ENCODE data around the gene COMMD8. TPM values are rescaled to one million over a fixed set of nuclear protein-coding genes. Genes with fewer than 3 reads are reported as not detected.
"Not testable (repeated sequence)": the region's sequence is repeated elsewhere in the genome, so short reads cannot be mapped to it uniquely, and the experiment has no call there.

COMMD8 gene
- total RNA-seq, 1 donor from 2014 or later = 14.0 TPM

DNA sequence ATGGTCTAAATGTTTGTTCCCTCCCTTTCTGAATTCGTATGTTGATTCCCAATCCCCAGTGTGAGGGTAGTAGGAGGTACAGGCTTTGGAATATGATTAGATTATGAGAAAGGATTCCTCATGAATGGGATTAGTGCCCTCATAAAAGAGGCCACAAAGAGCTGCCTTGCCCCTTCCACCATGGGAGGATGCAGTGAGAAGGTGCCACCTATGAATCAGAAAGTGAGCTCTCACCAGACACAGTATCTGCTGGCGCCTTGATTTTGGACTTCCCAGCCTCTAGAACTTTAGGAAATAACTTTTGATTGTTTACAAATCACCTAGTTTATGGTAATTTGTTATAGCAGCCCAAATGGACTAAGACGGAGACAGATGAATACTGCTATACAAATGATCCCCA, 25.2 kb upstream of the COMMD8 start:
- Mint-ChIP-seq H3K4me3 (no peak overlapping the region), H3K36me3 (ENCODE audit: low read depth) (no peaks in the 10 kb centered on the region), H3K27me3 (ENCODE audit: low read depth) (peaks cover 6% of the 10 kb centered on the region), H3K27ac (ENCODE audit: unreplicated experiment) (no peak overlapping the region), H3K9me3 (no peaks in the 10 kb centered on the region), H3K4me1 (peaks cover 21% of the 10 kb centered on the region)
- TF ChIP-seq, protein P1, sequence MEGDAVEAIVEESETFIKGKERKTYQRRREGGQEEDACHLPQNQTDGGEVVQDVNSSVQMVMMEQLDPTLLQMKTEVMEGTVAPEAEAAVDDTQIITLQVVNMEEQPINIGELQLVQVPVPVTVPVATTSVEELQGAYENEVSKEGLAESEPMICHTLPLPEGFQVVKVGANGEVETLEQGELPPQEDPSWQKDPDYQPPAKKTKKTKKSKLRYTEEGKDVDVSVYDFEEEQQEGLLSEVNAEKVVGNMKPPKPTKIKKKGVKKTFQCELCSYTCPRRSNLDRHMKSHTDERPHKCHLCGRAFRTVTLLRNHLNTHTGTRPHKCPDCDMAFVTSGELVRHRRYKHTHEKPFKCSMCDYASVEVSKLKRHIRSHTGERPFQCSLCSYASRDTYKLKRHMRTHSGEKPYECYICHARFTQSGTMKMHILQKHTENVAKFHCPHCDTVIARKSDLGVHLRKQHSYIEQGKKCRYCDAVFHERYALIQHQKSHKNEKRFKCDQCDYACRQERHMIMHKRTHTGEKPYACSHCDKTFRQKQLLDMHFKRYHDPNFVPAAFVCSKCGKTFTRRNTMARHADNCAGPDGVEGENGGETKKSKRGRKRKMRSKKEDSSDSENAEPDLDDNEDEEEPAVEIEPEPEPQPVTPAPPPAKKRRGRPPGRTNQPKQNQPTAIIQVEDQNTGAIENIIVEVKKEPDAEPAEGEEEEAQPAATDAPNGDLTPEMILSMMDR (conservative IDR thresholded peaks at IDR 0.05) = no peak
- DNase-seq (ENCODE audit: low read depth, low spot score) = no peak

DNA sequence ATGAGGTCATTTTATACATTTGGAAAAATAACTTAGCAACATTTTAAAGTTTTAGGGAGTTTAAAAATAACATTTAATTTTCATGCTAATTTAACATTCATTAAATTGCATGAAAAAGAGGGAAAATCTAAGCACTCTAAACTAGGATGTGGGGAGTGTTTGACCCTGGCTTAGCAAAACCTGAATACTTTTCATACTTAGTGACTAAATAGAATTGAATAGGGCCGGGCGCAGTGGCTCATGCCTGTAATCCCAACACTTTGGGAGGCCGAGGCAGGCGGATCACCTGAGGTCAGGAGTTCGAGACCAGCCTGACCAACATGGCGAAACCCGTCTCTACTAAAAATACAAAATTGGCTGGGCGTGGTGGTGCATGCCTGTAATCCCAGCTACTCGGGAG, 23.2 kb upstream of the COMMD8 start:
- peak overlapping the region; percentile 98 for H3K4me3 Mint-ChIP-seq
- H3K27ac Mint-ChIP-seq (ENCODE audit: unreplicated experiment); H3K9me3 Mint-ChIP-seq; DNase-seq (ENCODE audit: low read depth, low spot score); H3K36me3 Mint-ChIP-seq (ENCODE audit: low read depth): not testable (repeated sequence)
- H3K27me3 Mint-ChIP-seq (ENCODE audit: low read depth) = peaks cover 12% of the 10 kb centered on the region
- peaks cover 21% of the 10 kb centered on the region for H3K4me1 Mint-ChIP-seq

GRCh38 chr4:47486231-47486673, 22.8 kb upstream of the COMMD8 start:
- TF ChIP-seq, protein P1 (conservative IDR thresholded peaks at IDR 0.05) = no peak
- Mint-ChIP-seq H3K27ac (ENCODE audit: unreplicated experiment) (no peak overlapping the region), H3K9me3 (no peaks in the 10 kb centered on the region), H3K27me3 (ENCODE audit: low read depth) (peaks cover 12% of the 10 kb centered on the region), H3K36me3 (ENCODE audit: low read depth) (no peaks in the 10 kb centered on the region), H3K4me1 (peaks cover 21% of the 10 kb centered on the region), H3K4me3 (peak overlapping the region; percentile 98)
- DNase-seq (ENCODE audit: low read depth, low spot score) = no peak

GRCh38 chr4:47485768-47486167, 22.3 kb upstream of the COMMD8 start:
- Mint-ChIP-seq H3K4me1 (peaks cover 21% of the 10 kb centered on the region), H3K4me3 (peak overlapping the region; percentile 98), H3K27ac (ENCODE audit: unreplicated experiment) (peak overlapping the region; percentile 99), H3K9me3 (no peaks in the 10 kb centered on the region), H3K27me3 (ENCODE audit: low read depth) (peaks cover 12% of the 10 kb centered on the region), H3K36me3 (ENCODE audit: low read depth) (no peaks in the 10 kb centered on the region)
- no peak for DNase-seq (ENCODE audit: low read depth, low spot score)
- TF ChIP-seq, protein P1 (conservative IDR thresholded peaks at IDR 0.05) = no peak

DNA sequence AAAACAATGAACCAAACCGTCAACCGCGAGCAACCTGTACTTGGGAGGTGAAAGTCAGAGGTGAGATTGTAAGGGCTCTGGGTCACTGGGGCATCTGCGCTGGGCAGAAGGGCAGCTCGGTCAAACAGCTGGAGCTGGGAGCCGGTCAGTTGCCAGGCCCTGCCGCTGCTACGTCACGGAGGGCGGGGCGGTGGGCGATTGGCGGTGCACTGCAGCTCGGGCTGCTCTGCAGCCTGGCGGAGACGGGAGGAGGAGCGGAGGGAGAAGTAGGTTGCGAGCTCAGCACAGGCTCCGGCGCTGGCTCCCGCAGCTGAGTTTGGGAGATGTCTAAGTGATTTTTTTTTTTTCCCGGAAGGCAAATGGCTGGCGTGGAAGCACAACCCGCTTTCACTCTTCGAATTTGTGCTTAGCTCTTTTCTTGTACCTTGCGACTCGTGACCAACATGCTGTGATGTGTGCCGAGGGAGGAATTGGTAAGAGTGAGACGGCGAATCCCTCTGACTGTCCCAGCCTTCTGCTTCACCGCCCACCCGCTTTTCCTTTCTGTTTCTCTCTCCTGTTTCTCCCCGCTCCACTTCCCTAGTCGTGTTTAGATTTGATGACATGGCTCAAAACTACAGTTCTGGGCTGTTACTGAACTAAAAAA, 21.7 kb upstream of the COMMD8 start, which contains the start of gene ATP10D:
TSS of gene ATP10D (plus strand) at position 229 of the 646 bp plus-strand sequence. CDS start 27,266 bp downstream, outside the sequence.
- Mint-ChIP-seq H3K27me3 (ENCODE audit: low read depth) (peaks cover 12% of the 10 kb centered on the region), H3K9me3 (no peaks in the 10 kb centered on the region), H3K4me1 (peaks cover 21% of the 10 kb centered on the region), H3K4me3 (peak within 1 kb of the TSS; percentile 98), H3K36me3 (ENCODE audit: low read depth) (no peaks in the 10 kb centered on the region), H3K27ac (ENCODE audit: unreplicated experiment) (peak within 1 kb of the TSS; percentile 99)
- TF ChIP-seq, protein P1 (conservative IDR thresholded peaks at IDR 0.05) = no peak
- peak; percentile 82 for DNase-seq (ENCODE audit: low read depth, low spot score)

DNA sequence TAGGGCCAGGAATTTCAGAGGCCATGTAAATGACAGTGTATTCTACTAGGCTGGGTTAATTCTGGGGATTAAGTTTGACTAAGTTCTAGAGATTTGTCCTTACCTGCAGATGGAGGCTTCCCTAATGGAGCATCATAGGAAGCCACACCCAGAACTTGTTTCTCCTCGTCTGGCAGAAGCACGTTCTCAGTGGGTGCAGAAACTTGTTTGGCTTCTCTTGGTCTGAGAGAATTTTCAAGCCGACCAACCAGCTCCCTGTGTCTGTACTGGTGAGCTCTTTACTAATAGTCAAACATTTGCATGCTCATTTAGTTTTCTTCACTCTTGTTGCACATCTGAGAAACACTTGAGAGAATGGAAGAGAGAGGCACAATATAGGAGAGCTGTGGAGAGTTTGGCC, 20.7 kb upstream of the COMMD8 start:
- TF ChIP-seq, protein P1 (conservative IDR thresholded peaks at IDR 0.05) = no peak
- peaks cover 12% of the 10 kb centered on the region for H3K27me3 Mint-ChIP-seq (ENCODE audit: low read depth)
- no peaks in the 10 kb centered on the region for H3K36me3 Mint-ChIP-seq (ENCODE audit: low read depth)
- no peaks in the 10 kb centered on the region for H3K9me3 Mint-ChIP-seq
- DNase-seq (ENCODE audit: low read depth, low spot score) = no peak
- peaks cover 21% of the 10 kb centered on the region for H3K4me1 Mint-ChIP-seq
- peak overlapping the region; percentile 68 for H3K4me3 Mint-ChIP-seq
- no peak overlapping the region for H3K27ac Mint-ChIP-seq (ENCODE audit: unreplicated experiment)
